ENCODE results near the gene BTBD2.

GRCh38 chr19:1977120-1977519 is 38.4 kb downstream of the BTBD2 start:
- TF ChIP-seq CTCF (IDR thresholded peaks at IDR 0.05) (no peak), EP300 (IDR thresholded peaks at IDR 0.05) (no peak), POLR2A (IDR thresholded peaks at IDR 0.05) (no peak)
